Right hindlimb (tissue), 1 donor: ENCODE measurements around the gene DYNC1LI1.
"Not testable (repeated sequence)": the region's sequence is repeated elsewhere in the genome, so short reads cannot be mapped to it uniquely, and the experiment has no call there.

Source experiments
- DNase-seq: peaks from one replicate; pipeline ENCODE4 v3.0.0-alpha.2; 2018

The DYNC1LI1 gene

GRCh38 chr3:32525720-32526119 is 44.9 kb downstream of the DYNC1LI1 start:
- DNase-seq, result no peak

- no peak for DNase-seq
Measured at GRCh38 chr3:32522682-32523081, 48.0 kb downstream of the DYNC1LI1 start.

- DNase-seq, result not testable (repeated sequence)
Measured at GRCh38 chr3:32518921-32519320, 51.7 kb downstream of the DYNC1LI1 start.

- DNase-seq, result not testable (repeated sequence)
Measured at GRCh38 chr3:32516751-32517150, 53.9 kb downstream of the DYNC1LI1 start.

- DNase-seq, result no peak
Measured at GRCh38 chr3:32511005-32511404, 59.7 kb downstream of the DYNC1LI1 start.

GRCh38 chr3:32510075-32510724 is 60.5 kb downstream of the DYNC1LI1 start:
- DNase-seq, result peak; percentile 79

- DNase-seq, result peak; percentile 24
Measured at GRCh38 chr3:32508711-32509110, 61.9 kb downstream of the DYNC1LI1 start.

GRCh38 chr3:32506466-32506865 is 64.2 kb downstream of the DYNC1LI1 start:
- no peak for DNase-seq

GRCh38 chr3:32502946-32503286 is 67.7 kb downstream of the DYNC1LI1 start:
- no peak for DNase-seq

- peak; percentile 94 for DNase-seq
Measured at GRCh38 chr3:32502118-32502945, 68.3 kb downstream of the DYNC1LI1 start, which contains the start of gene CMTM6. Gene CMTM6 (minus strand): TSS chr3:32502852. CDS start chr3:32502745, 107 bp downstream.

GRCh38 chr3:32501783-32502117 is 68.9 kb downstream of the DYNC1LI1 start:
- no peak for DNase-seq

- no peak for DNase-seq
Measured at GRCh38 chr3:32500880-32501782, 69.5 kb downstream of the DYNC1LI1 start.

GRCh38 chr3:32500231-32500630 is 70.4 kb downstream of the DYNC1LI1 start:
- DNase-seq, result no peak

GRCh38 chr3:32499585-32499984 is 71.1 kb downstream of the DYNC1LI1 start:
- DNase-seq, result no peak

GRCh38 chr3:32498992-32499391 is 71.7 kb downstream of the DYNC1LI1 start:
- DNase-seq, result no peak

GRCh38 chr3:32498252-32498651 is 72.4 kb downstream of the DYNC1LI1 start:
- DNase-seq, result no peak

- no peak for DNase-seq
Measured at GRCh38 chr3:32495609-32496008, 75.0 kb downstream of the DYNC1LI1 start.

GRCh38 chr3:32495085-32495484 is 75.6 kb downstream of the DYNC1LI1 start:
- no peak for DNase-seq

GRCh38 chr3:32493437-32494414 is 76.9 kb downstream of the DYNC1LI1 start:
- no peak for DNase-seq

- DNase-seq, result no peak
Measured at GRCh38 chr3:32492684-32493436, 77.8 kb downstream of the DYNC1LI1 start.

- no peak for DNase-seq
Measured at GRCh38 chr3:32488474-32489008, 82.1 kb downstream of the DYNC1LI1 start.
